GDM1 (cell line): ENCODE measurements around the gene SNX19.

Source experiments
- DNase-seq: peaks from one replicate; lab custom pipeline; 2025; lab: John Stamatoyannopoulos, UW

Gene SNX19

GRCh38 chr11:130846606-130847005 lies 69.7 kb downstream of the SNX19 start:
- no peak for DNase-seq

DNA sequence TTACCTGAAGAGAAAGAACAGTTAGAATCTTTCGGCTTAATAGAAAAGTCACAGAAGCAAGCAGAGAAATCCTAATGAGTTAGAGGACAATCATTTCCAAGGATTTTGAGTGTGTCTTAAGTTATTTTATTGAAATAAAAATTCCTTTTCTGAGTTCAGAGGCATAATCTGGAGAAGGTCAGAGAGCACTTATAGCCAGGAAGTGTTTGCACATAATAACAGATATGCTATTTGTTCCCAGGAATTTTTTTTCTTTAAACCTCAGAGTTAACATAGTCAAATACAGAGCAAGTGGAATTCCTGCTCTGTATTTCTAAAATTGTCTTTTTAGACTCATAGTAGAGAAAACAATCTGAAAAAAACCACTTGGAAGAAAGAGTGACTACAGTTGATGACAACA lies 74.3 kb downstream of the SNX19 start:
- no peak for DNase-seq

DNA sequence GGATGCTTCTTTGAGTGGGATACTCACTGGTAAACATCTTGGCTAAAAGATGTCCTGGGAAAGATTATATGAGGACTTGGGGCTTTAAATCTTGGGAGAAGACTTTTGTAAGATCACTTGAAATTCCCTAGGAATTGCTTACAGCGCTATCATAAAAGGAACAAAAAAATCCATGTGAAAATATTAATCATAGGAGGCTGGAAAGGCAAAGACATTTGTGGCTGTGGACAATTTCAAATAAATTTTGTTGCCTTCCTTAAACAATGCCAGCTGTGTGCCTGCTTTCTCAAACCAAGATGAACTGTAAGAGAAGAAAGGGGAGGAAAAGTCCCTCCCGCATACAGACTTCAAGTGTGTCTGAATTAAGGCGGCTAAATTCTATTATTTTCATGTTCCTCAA lies 75.6 kb downstream of the SNX19 start:
- DNase-seq = no peak

DNA sequence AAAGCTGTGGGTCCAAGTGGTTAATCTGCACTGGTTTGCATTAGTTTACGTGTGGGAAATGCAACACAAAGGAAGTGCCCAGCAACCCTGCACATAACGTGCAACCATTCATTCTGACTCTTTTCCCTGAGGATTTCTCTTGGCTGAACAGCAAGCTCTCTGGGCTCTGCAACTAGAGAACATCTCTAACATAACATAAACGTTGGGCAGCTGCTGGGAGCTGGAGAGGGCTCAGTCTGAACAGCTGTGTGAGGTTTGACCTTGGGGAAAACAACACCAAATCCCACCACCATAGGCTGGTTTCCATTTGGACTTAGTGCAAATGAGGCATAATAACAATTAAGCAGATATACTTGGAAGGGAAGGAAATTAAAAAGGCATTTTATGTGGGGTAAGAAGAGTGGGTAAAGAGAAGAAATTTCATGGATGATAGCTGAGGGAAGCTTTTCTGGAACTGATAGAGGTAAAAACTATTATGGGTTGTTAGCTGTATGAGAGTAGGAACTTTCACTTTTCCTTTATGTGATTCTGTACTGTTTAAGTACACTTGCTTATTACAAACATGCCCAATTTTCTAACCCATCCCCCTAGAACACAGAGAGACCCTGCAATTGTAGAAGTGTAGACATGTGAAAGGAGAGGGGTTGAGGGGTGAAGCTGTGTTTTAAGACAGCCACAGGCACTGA lies 76.2 kb downstream of the SNX19 start:
- DNase-seq = no peak

DNA sequence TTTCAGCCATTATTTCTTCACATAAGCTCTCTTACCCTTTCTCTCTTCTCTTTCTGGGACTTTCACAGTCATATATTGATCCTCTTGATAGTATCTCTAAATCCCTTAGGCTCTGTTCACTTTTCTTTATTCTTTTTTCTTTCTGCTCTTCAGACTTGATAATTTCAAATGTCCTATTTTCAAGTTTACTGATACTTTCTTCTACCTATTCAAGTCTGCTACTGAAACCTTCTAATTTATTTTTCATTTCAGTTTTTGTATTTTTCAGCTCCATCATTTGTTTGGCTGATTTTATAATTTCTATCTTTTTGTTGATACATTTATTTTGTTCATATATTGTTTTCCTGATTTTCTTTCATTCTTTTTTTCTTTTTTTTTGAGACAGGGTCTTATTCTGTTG lies 79.1 kb downstream of the SNX19 start:
- no peak for DNase-seq

DNA sequence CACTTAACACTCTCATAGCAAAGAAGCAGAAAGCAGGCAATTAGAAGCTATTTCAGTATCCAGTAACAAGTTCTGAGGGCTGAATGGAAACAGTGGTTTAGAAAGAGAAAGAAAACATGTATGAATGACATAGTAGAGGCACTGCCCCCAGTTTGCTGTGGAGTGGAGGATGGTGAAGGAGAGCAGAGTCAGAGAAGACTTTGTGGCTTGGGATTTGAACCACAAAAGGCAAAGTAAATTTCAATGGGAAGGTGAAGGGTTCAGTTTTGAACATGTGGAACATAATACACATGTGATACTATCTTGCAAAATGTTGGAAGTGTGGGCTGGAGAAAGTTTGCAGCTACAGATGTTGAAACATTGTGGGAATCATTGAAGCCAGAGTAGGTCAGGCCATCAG lies 81.4 kb downstream of the SNX19 start:
- no peak for DNase-seq

DNA sequence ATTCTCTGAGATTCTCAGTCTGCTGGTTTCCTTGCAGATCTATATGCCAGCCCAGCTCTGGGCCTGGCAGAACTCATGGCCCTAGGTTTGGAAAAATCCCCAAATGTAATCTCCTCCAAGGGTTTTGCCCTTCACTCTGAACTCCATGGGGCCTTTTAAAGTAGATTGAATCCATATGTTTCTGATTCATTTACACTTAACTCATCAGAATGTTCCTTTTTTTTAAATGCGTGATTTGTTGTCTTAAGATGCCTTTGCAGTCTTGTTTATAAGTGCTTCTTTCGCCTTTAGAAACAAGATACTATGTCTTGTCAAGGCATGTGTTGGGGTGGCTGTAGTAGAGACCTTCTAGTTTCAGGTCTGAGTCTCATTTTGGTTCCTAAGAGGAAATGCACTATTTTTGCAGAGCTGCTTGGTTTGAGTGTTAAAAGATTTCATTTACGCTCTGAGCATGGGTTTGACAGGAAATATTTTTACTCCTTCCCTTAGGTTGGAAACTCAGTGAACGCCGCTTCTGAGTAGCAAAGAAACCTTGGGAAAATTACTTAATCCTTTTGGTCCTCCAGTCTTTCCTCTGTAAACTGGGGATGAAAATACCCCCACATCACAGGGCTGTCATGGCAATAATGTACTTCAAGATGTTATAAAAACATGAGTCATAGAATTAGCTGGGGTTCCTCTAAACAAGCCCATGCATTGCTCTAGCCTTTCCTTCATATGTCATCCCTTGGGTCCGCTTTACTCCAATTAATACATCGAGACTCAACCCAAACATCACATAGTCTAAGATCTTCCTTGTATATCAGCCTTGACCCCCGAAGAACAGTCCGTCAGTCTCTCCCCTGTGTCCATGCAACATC lies 83.5 kb downstream of the SNX19 start:
- no peak for DNase-seq

- no peak for DNase-seq
These were observed 84.3 kb downstream of the SNX19 start for GRCh38 chr11:130831976-130832375.

- DNase-seq = no peak
These were observed 84.8 kb downstream of the SNX19 start for GRCh38 chr11:130831506-130831905.

DNA sequence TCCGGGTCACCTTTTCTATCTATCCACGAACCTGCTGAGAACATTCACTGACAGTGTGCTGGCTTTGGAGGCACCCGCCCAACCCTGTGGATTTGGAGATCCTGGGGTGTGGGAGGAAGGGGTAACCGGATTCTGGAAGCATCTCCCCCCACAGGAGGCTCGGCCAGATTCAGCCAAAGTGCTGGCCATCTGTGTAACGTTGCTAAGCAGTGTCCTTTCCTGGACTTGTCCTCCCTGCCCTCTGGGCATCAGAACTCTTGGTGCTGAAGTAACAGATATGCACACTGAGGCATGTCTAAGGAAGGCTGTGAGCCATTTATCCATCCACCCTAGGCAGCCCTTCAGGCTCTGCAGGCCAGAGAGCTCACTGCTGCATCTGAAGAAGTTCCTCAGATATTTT lies 85.7 kb downstream of the SNX19 start:
- no peak for DNase-seq

DNA sequence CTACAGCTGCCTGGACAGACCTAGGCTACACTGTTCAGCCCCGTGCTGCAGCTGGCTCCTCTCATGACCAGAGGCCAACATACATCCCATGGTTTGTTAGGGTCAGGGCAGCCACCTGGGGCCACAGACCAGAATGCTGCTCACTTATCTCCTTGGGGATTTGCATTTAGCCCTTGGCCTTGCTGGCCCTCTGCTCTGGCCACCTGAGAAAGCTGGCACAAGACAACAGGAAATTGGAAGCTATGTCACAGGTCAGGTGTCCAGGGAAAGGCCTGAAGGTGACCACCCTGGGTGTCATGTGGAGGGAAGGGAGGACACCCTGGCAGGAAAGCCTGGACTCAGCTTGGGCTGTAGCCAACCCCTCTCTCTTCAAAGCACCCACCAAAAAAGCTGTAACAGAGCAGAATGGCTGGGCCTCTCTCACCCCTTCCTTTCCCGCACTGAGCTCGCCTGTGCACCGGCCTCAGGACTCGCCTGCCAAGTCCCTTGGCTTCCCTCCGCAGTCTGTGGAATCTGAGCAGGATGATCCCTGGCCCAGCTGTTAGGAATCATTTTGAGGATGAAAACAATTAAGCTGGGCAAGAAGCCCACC lies 86.3 kb downstream of the SNX19 start:
- DNase-seq = no peak

DNA sequence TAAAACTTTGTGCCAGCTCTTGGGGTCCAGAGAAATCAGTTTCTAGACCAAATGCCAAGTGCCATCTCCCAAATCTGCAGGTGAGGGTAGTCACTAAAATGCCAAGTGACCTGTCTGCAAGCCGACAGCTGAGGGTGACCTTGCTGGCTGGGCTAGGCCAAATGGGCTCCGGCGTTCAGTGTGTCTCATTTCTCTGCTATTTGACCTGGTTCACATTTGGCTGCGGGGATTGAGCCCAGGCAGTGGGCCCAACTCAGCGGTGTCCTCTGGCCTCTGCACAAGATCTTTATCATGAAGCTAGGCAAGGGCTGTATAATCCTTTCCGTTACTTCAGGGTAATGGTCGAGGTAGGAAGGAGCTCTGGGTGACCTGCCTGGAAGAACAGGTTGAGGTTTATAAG lies 87.5 kb downstream of the SNX19 start:
- no peak for DNase-seq

DNA sequence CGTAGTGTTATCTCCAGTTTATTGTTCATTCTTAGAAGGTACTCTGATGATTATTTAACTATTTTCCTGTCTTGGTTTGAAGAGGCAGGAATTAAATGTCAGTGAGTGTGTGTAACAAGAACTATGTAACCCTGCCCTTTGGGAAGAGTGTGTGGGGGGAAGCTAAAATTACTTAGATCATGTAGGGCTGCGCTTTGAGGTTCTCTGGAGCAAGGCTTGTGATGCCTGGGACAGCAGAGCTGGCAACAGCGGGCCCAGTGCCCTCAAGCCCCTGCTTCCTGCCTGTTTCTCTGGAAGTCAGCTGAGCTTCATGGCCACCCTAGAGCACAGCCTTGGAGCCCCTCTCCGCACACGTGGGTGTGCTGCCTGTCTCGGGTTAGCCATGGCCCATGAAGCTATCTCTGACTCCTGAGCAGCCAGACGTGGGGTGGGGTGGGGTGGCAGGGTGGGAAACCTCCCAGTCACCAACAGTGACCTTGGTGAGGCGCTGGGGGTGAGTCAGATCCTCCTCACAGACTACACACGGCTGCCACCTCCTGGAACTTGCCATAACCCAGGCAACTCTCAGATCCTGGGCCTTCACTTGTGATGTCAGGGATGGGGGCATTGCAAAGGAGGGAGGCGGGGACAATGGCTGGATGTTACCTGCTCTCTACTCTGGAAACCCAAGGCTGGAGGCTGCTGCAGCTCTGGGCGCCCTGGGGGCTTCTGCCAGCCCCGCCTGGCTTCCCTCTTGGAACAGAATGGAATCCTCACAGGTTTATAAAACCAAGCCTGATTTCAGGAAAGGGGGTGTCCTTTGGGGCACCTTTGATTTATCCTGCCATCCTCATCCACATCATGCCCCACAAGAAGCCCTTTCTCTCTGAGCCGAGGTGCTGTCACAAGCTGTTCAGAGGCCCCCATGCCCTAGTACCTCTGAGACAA lies 88.6 kb downstream of the SNX19 start:
- DNase-seq = no peak

GRCh38 chr11:130826572-130826971 lies 89.7 kb downstream of the SNX19 start:
- DNase-seq = no peak

DNA sequence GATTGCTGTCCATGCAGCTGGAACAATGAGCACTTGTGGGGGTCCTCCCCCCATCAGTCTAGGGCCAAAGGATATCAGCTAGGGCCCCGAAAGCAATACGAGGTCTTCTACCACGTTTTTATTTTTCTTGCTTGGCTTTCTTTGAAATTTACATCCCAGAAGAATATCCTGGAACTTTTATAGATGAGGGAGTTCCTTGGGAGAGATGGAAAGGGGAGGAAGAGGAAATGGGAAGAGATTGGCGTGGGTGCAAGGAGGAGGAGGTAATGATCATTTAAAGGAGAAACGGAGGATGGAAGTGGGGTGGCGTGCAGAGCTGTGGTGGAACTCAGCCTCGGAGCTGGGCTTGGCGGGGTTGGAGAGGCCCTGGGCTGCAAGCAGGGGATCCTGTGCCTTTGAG lies 90.3 kb downstream of the SNX19 start:
- DNase-seq = no peak

GRCh38 chr11:130825561-130825960 lies 90.7 kb downstream of the SNX19 start:
- no peak for DNase-seq
